Peyer's patch (tissue), 4 donors: Measurements from ENCODE around the gene MAS1.

Experiments used
- POLR2A ChIP-seq, 2 donors: fragments of 450-650 bp; IDR thresholded peaks; one replicate each; pipeline ENCODE4 v1.5.1; 2017; ENCODE audit warnings: antibody characterized with exemption in 2 of 2, mild to moderate bottlenecking in 2 of 2, moderate library complexity in 2 of 2
- TF ChIP-seq, protein P1 (sequence below), 6 experiments: fragments of 450-650 bp in 4 of 6; fragments of 200-600 bp in 2 of 6; sonication (generic) in 1 of 6; IDR thresholded peaks; one replicate each; pipeline ENCODE4 v1.5.1; 2017 to 2019; ENCODE audit warnings: antibody characterized with exemption in 6 of 6, mild to moderate bottlenecking in 3 of 6, moderate library complexity in 1 of 6

DNA sequence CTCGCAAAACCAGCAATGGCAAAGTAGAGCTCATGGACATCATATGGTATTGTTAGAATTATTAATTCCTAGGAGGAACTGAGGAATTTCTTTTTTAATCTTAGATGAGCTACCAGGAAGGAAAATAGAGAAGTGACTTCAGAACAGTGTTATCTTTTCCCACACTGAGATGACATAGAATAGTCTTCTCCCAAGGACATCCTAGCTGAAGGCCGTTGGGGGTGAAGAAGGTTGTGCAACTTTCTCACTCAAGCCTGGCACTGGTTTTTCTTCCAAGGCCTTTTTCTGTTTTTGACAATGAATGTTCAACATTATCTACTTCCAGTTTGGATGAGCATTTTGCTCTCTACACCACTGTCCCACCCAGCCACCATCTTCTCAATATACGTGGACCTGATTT, 35.8 kb upstream of the MAS1 start:
- TF ChIP-seq, protein P1, sequence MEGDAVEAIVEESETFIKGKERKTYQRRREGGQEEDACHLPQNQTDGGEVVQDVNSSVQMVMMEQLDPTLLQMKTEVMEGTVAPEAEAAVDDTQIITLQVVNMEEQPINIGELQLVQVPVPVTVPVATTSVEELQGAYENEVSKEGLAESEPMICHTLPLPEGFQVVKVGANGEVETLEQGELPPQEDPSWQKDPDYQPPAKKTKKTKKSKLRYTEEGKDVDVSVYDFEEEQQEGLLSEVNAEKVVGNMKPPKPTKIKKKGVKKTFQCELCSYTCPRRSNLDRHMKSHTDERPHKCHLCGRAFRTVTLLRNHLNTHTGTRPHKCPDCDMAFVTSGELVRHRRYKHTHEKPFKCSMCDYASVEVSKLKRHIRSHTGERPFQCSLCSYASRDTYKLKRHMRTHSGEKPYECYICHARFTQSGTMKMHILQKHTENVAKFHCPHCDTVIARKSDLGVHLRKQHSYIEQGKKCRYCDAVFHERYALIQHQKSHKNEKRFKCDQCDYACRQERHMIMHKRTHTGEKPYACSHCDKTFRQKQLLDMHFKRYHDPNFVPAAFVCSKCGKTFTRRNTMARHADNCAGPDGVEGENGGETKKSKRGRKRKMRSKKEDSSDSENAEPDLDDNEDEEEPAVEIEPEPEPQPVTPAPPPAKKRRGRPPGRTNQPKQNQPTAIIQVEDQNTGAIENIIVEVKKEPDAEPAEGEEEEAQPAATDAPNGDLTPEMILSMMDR (IDR thresholded peaks at IDR 0.05) = no peak
- TF ChIP-seq POLR2A (IDR thresholded peaks at IDR 0.05) = no peak
